ENCODE results near the gene AKAP13.

Gene AKAP13

DNA sequence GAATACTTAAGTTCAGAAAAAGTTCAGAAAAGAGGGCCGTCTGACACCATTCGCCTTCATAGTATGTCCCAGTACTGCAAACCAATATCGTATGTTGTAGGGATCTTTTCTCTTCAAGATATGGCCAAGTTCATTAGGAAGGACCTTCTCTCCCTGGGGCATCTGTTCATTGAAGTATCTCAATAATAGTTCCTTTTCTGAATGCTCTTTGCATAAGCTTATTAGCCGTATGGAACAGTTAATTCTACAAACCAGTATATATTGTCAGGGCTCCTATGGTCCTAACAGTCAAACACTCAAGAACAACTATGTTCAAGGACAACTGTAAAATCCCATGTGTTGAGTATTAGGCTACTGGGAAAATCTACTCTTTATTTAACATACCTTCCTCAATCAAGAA is 211.2 kb downstream of the AKAP13 start:
- H2BK12ac ChIP-seq (ENCODE audit: low read length): no peak overlapping the region
- no peak overlapping the region for H4K8ac ChIP-seq (ENCODE audit: low read depth, low read length)
- H3K9me3 ChIP-seq (replicated peaks in 1 of 2; ENCODE audit: control insufficient read depth in 2 of 2, insufficient read depth in 1 of 2, low read depth in 1 of 2, low read length in 2 of 2): peaks cover 0 to 6% of the 10 kb centered on the region in 2 donors
- peaks cover 0 to 23% of the 10 kb centered on the region in 2 donors for H3K36me3 ChIP-seq (replicated peaks in 1 of 2; ENCODE audit: control insufficient read depth in 2 of 2, insufficient read depth in 2 of 2, low read length in 2 of 2)
- no peak overlapping the region for H2BK15ac ChIP-seq (ENCODE audit: low read length)
- no peak overlapping the region for H4K91ac ChIP-seq (ENCODE audit: low read depth, low read length, poor library complexity)
- no peak overlapping the region for H3K4me2 ChIP-seq (ENCODE audit: insufficient read depth, low read length, poor library complexity, severe bottlenecking)
- no peak overlapping the region for H3K23ac ChIP-seq (ENCODE audit: low read depth, low read length, poor library complexity)
- no peak overlapping the region for H3K14ac ChIP-seq (ENCODE audit: low read length)
- no peak overlapping the region for H3K4ac ChIP-seq (ENCODE audit: low read length)
- no peaks in the 10 kb centered on the region for H3K27me3 ChIP-seq (ENCODE audit: control insufficient read depth in 3 of 3, insufficient read depth in 3 of 3, low read depth in 1 of 3, low read length in 3 of 3)
- WGBS, 2 donors (ENCODE audit: extremely low coverage in 2 of 2, insufficient read length in 2 of 2, insufficient replicate concordance in 1 of 2): no CpG with 5 or more reads among the region's 4 CpGs
- H3K4me1 ChIP-seq (ENCODE audit: control insufficient read depth in 2 of 2, insufficient read depth in 1 of 2, low read depth in 1 of 2, low read length in 2 of 2): peaks cover 0 to 2% of the 10 kb centered on the region in 2 donors
- no peak overlapping the region for H2AK5ac ChIP-seq (ENCODE audit: low read depth, low read length)
- no peak overlapping the region for H3K9ac ChIP-seq (ENCODE audit: low read depth, low read length, poor library complexity)
- no peaks in the 10 kb centered on the region for H3K79me1 ChIP-seq (ENCODE audit: low read depth, low read length)
- no peak for DNase-seq (ENCODE audit: low spot score)
- no peak overlapping the region for H3K27ac ChIP-seq (replicated peaks; ENCODE audit: low read length)
- H2AFZ ChIP-seq (ENCODE audit: low read length): no peak overlapping the region
- H2BK5ac ChIP-seq (ENCODE audit: low read length): no peak overlapping the region
- no peak overlapping the region for H2BK120ac ChIP-seq (ENCODE audit: low read depth, low read length)
- no peak overlapping the region for H3K4me3 ChIP-seq (ENCODE audit: low read length in 2 of 2)
- H3K18ac ChIP-seq (ENCODE audit: low read length): no peak overlapping the region

DNA sequence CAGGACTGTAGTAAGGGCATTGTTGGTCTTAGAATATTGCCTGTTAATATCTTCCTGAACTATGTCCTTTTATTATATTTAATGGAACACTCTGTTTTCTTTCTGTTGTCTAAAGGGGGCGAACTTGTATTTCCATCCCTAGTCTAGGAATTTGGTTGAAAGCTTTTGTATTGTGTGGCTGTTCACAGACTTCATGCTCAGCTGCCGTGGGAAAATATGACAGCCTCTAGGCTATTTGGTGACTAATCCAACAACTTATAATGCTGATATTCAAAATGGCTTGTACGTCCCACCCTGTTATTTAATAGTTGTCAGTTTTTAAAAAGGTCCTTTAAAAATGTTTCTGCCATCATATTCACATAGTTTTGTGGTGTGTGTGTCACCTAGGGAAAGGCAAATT is 211.7 kb downstream of the AKAP13 start:
- Histone ChIP-seq H3K4me1 (ENCODE audit: control insufficient read depth in 2 of 2, insufficient read depth in 1 of 2, low read depth in 1 of 2, low read length in 2 of 2) (peaks cover 0 to 2% of the 10 kb centered on the region in 2 donors), H3K18ac (ENCODE audit: low read length) (no peak overlapping the region), H2AK5ac (ENCODE audit: low read depth, low read length) (no peak overlapping the region), H4K91ac (ENCODE audit: low read depth, low read length, poor library complexity) (no peak overlapping the region), H3K4me3 (ENCODE audit: low read length in 2 of 2) (no peak overlapping the region), H3K27me3 (ENCODE audit: control insufficient read depth in 3 of 3, insufficient read depth in 3 of 3, low read depth in 1 of 3, low read length in 3 of 3) (no peaks in the 10 kb centered on the region), H3K4ac (ENCODE audit: low read length) (no peak overlapping the region), H4K8ac (ENCODE audit: low read depth, low read length) (no peak overlapping the region), H3K79me1 (ENCODE audit: low read depth, low read length) (no peaks in the 10 kb centered on the region), H3K9me3 (replicated peaks in 1 of 2; ENCODE audit: control insufficient read depth in 2 of 2, insufficient read depth in 1 of 2, low read depth in 1 of 2, low read length in 2 of 2) (peaks cover 0 to 2% of the 10 kb centered on the region in 2 donors), H3K14ac (ENCODE audit: low read length) (no peak overlapping the region), H2BK120ac (ENCODE audit: low read depth, low read length) (no peak overlapping the region), H2BK15ac (ENCODE audit: low read length) (no peak overlapping the region), H3K4me2 (ENCODE audit: insufficient read depth, low read length, poor library complexity, severe bottlenecking) (no peak overlapping the region), H3K23ac (ENCODE audit: low read depth, low read length, poor library complexity) (no peak overlapping the region), H2AFZ (ENCODE audit: low read length) (no peak overlapping the region), H3K27ac (replicated peaks; ENCODE audit: low read length) (no peak overlapping the region), H2BK12ac (ENCODE audit: low read length) (no peak overlapping the region), H2BK5ac (ENCODE audit: low read length) (no peak overlapping the region), H3K9ac (ENCODE audit: low read depth, low read length, poor library complexity) (no peak overlapping the region), H3K36me3 (replicated peaks in 1 of 2; ENCODE audit: control insufficient read depth in 2 of 2, insufficient read depth in 2 of 2, low read length in 2 of 2) (peaks cover 0 to 18% of the 10 kb centered on the region in 2 donors)
- DNase-seq (ENCODE audit: low spot score): no peak
- no CpG with 5 or more reads among the region's 3 CpGs for WGBS, 2 donors (ENCODE audit: extremely low coverage in 2 of 2, insufficient read length in 2 of 2, insufficient replicate concordance in 1 of 2)

GRCh38 chr15:85593809-85594445 is 213.5 kb downstream of the AKAP13 start:
- WGBS, 2 donors (ENCODE audit: extremely low coverage in 2 of 2, insufficient read length in 2 of 2, insufficient replicate concordance in 1 of 2): no CpG with 5 or more reads among the region's 1 CpG
- H2BK120ac ChIP-seq (ENCODE audit: low read depth, low read length): no peak overlapping the region
- no peak overlapping the region for H3K27ac ChIP-seq (replicated peaks; ENCODE audit: low read length)
- H3K79me1 ChIP-seq (ENCODE audit: low read depth, low read length): no peaks in the 10 kb centered on the region
- no peak overlapping the region for H2AK5ac ChIP-seq (ENCODE audit: low read depth, low read length)
- H3K14ac ChIP-seq (ENCODE audit: low read length): no peak overlapping the region
- no peak overlapping the region for H2BK5ac ChIP-seq (ENCODE audit: low read length)
- DNase-seq (ENCODE audit: low spot score): no peak
- H3K27me3 ChIP-seq (ENCODE audit: control insufficient read depth in 3 of 3, insufficient read depth in 3 of 3, low read depth in 1 of 3, low read length in 3 of 3): no peaks in the 10 kb centered on the region
- H4K8ac ChIP-seq (ENCODE audit: low read depth, low read length): no peak overlapping the region
- no peak overlapping the region for H2AFZ ChIP-seq (ENCODE audit: low read length)
- H2BK15ac ChIP-seq (ENCODE audit: low read length): no peak overlapping the region
- no peak overlapping the region for H4K91ac ChIP-seq (ENCODE audit: low read depth, low read length, poor library complexity)
- peaks cover 0 to 7% of the 10 kb centered on the region in 2 donors for H3K36me3 ChIP-seq (replicated peaks in 1 of 2; ENCODE audit: control insufficient read depth in 2 of 2, insufficient read depth in 2 of 2, low read length in 2 of 2)
- no peak overlapping the region for H3K23ac ChIP-seq (ENCODE audit: low read depth, low read length, poor library complexity)
- no peak overlapping the region for H3K9ac ChIP-seq (ENCODE audit: low read depth, low read length, poor library complexity)
- H2BK12ac ChIP-seq (ENCODE audit: low read length): no peak overlapping the region
- H3K4ac ChIP-seq (ENCODE audit: low read length): no peak overlapping the region
- H3K4me3 ChIP-seq (ENCODE audit: low read length in 2 of 2): no peak overlapping the region
- H3K18ac ChIP-seq (ENCODE audit: low read length): no peak overlapping the region
- H3K9me3 ChIP-seq (replicated peaks in 1 of 2; ENCODE audit: control insufficient read depth in 2 of 2, insufficient read depth in 1 of 2, low read depth in 1 of 2, low read length in 2 of 2): no peaks in the 10 kb centered on the region
- H3K4me1 ChIP-seq (ENCODE audit: control insufficient read depth in 2 of 2, insufficient read depth in 1 of 2, low read depth in 1 of 2, low read length in 2 of 2): peaks cover 10 to 14% of the 10 kb centered on the region in 2 donors
- H3K4me2 ChIP-seq (ENCODE audit: insufficient read depth, low read length, poor library complexity, severe bottlenecking): no peak overlapping the region

DNA sequence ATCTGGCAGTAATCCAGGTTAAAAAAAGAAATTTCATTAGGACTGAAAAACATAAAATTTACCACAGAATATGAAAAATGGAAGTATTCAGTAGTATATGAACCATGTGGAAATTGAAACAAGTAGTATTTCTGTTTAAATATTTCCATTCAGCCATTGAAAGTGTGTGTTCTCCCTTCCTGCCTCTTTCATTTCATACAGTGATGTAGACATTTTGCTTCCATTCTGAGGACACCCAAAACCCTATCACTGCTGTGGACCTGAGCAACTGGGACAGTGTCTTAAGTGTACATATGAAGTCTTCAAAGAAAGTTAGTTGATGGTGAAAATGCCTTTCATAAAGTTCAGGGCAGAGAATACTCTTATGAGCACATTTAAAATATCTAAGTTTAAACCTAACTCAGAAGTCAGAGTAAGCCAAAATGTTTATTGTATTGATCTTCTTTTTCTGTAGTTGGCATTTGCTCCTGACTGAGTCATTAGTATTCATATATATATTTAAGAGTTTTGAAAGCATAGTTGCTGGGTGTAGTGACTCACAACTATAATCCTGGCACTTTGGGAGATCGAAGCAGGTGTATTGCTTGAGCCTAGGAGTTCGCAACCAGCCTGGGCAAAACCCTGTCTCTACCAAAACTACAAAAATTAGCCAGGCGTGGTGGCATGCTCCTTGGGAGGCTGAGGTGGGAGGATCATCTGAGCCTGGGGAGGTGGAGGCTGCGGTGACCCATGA is 215.6 kb downstream of the AKAP13 start:
- Histone ChIP-seq H3K4ac (ENCODE audit: low read length) (no peak overlapping the region), H3K9me3 (replicated peaks in 1 of 2; ENCODE audit: control insufficient read depth in 2 of 2, insufficient read depth in 1 of 2, low read depth in 1 of 2, low read length in 2 of 2) (no peaks in the 10 kb centered on the region), H3K27me3 (ENCODE audit: control insufficient read depth in 3 of 3, insufficient read depth in 3 of 3, low read depth in 1 of 3, low read length in 3 of 3) (no peaks in the 10 kb centered on the region), H2BK15ac (ENCODE audit: low read length) (no peak overlapping the region), H4K8ac (ENCODE audit: low read depth, low read length) (no peak overlapping the region), H3K27ac (replicated peaks; ENCODE audit: low read length) (no peak overlapping the region), H2BK12ac (ENCODE audit: low read length) (no peak overlapping the region), H3K23ac (ENCODE audit: low read depth, low read length, poor library complexity) (no peak overlapping the region), H2BK5ac (ENCODE audit: low read length) (no peak overlapping the region), H3K36me3 (replicated peaks in 1 of 2; ENCODE audit: control insufficient read depth in 2 of 2, insufficient read depth in 2 of 2, low read length in 2 of 2) (peaks cover 0 to 5% of the 10 kb centered on the region in 2 donors), H3K9ac (ENCODE audit: low read depth, low read length, poor library complexity) (no peak overlapping the region), H2AK5ac (ENCODE audit: low read depth, low read length) (no peak overlapping the region), H2AFZ (ENCODE audit: low read length) (no peak overlapping the region), H4K91ac (ENCODE audit: low read depth, low read length, poor library complexity) (no peak overlapping the region), H2BK120ac (ENCODE audit: low read depth, low read length) (no peak overlapping the region), H3K18ac (ENCODE audit: low read length) (no peak overlapping the region), H3K79me1 (ENCODE audit: low read depth, low read length) (no peaks in the 10 kb centered on the region), H3K4me3 (ENCODE audit: low read length in 2 of 2) (no peak overlapping the region), H3K4me2 (ENCODE audit: insufficient read depth, low read length, poor library complexity, severe bottlenecking) (no peak overlapping the region), H3K4me1 (ENCODE audit: control insufficient read depth in 2 of 2, insufficient read depth in 1 of 2, low read depth in 1 of 2, low read length in 2 of 2) (peaks cover 11 to 21% of the 10 kb centered on the region in 2 donors), H3K14ac (ENCODE audit: low read length) (no peak overlapping the region)
- DNase-seq (ENCODE audit: low spot score): no peak
- no CpG with 5 or more reads among the region's 4 CpGs for WGBS, 2 donors (ENCODE audit: extremely low coverage in 2 of 2, insufficient read length in 2 of 2, insufficient replicate concordance in 1 of 2)

All from neuronal stem cell (in vitro differentiated cells).